SJCRH30 (cell line): ENCODE results near the gene OGN. TPM values are rescaled to one million over a fixed set of nuclear protein-coding genes. Genes with fewer than 3 reads are reported as not detected.

ENCODE experiments used
- DNase-seq, 2 experiments: peaks; one replicate each; pipeline ENCODE4 v3.0.0-alpha.2; 2015 to 2020
- H3K27ac ChIP-seq: fragments of 250-450 bp; sonication (Bioruptor Pico); 2 replicates; pipeline ENCODE4 v1.5.1; 2020; ENCODE audit warnings: mild to moderate bottlenecking, moderate library complexity
- H3K27me3 ChIP-seq: fragments of 250-450 bp; sonication (Bioruptor Pico); 2 replicates; pipeline ENCODE4 v1.5.1; 2020; ENCODE audit warnings: mild to moderate bottlenecking, moderate library complexity
- H3K36me3 ChIP-seq: fragments of 250-450 bp; sonication (Bioruptor Pico); 2 replicates; pipeline ENCODE4 v1.5.1; 2020; ENCODE audit warnings: mild to moderate bottlenecking, moderate library complexity
- H3K4me1 ChIP-seq: fragments of 250-450 bp; sonication (Bioruptor Pico); 2 replicates; pipeline ENCODE4 v1.5.1; 2020; ENCODE audit warnings: mild to moderate bottlenecking, moderate library complexity
- H3K4me3 ChIP-seq: fragments of 250-450 bp; sonication (Bioruptor Pico); 2 replicates; pipeline ENCODE4 v1.5.1; 2020; ENCODE audit warnings: mild to moderate bottlenecking, moderate library complexity
- H3K9me3 ChIP-seq: fragments of 250-450 bp; sonication (Bioruptor Pico); replicated peaks from 2 replicates; pipeline ENCODE4 v1.5.1; 2020; ENCODE audit warnings: mild to moderate bottlenecking, moderate library complexity
- total RNA-seq: library from RNA; depleted of rRNA; stranded (reverse); fragments of >200 nt; shearing (Covaris generic); gene quantifications from 2 replicates; pipeline ENCODE4 v1.2.3, GENCODE V29; 2014; rRNA removed

OGN gene, protein sequence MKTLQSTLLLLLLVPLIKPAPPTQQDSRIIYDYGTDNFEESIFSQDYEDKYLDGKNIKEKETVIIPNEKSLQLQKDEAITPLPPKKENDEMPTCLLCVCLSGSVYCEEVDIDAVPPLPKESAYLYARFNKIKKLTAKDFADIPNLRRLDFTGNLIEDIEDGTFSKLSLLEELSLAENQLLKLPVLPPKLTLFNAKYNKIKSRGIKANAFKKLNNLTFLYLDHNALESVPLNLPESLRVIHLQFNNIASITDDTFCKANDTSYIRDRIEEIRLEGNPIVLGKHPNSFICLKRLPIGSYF
- not detected in 2 replicates for total RNA-seq

DNA sequence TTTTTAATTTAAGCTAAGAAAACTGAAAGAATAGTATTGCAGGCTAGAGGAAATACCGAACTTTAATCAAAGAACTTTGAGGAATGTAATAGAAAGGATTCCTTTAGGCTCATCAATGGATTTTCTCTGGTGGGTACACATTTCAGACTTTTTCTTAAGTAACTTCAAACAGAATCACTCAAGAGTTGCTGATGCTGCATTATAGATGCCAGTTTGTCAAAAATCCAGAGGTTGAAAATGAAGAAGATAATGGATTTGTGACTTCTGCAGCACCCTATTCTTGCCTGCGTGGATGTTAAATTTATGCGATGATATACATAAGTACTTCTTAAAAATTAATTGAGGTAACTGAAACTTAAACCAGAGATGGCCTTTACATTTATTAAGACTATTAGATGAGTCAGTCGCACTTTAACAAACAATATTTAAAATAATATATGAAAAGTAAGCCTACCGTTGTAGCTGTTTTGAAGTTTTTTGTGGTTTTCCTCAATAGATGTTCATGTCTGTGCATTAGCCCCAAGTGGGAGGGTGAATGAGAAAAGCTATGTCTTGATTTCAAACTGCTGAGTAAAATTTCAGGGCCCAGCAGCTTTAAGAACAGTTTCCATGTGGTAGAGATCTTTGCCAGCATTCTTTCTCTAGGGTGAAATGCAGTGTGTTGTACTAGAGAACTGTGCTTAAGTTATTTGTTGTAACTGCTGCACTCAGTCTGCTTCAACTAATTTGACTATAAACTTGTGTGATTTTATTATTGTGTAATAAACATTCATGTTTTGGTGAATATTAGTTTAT lies at the start of gene OGN:
TSS of gene OGN (minus strand) at position 537 of the 795 bp plus-strand sequence. CDS start 1,171 bp downstream, outside the sequence.
- DNase-seq: no peak
- no peak within 1 kb of the TSS for H3K27ac ChIP-seq
- H3K4me3 ChIP-seq: no peak within 1 kb of the TSS

DNA sequence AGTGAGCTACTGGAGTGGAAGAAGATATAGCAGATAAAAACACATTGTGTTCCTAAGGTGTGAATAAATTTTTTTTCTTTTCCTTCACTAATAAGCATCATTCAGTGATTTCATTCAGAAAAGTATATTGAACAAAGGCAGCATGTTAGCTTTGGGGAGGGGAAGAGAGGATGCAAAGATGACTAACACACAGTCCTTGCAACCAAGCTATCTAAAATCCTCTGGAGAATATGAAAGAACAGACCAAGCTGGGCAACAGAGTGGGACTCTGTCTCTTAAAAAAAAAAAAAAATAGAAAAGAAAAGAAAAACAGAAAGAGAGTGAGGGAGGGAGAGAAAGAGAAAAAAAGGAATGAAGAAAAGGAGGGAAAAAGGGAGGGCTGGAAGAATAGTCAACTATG lies 42.2 kb upstream of the OGN start:
- H3K27ac ChIP-seq: no peak overlapping the region
- no peak for DNase-seq
- no peaks in the 10 kb centered on the region for H3K27me3 ChIP-seq
- no peaks in the 10 kb centered on the region for H3K36me3 ChIP-seq
- H3K4me1 ChIP-seq: no peaks in the 10 kb centered on the region
- H3K9me3 ChIP-seq: no peaks in the 10 kb centered on the region
- no peak overlapping the region for H3K4me3 ChIP-seq

More for the DNA sequence above, at the start of gene OGN:
- no peaks in the 10 kb centered on the region for H3K9me3 ChIP-seq
- no peaks in the 10 kb centered on the region for H3K4me1 ChIP-seq
- no peaks in the 10 kb centered on the region for H3K27me3 ChIP-seq
- H3K36me3 ChIP-seq: peaks cover 4% of the 10 kb centered on the region; the same call in 1 of the 2 replicates

DNA sequence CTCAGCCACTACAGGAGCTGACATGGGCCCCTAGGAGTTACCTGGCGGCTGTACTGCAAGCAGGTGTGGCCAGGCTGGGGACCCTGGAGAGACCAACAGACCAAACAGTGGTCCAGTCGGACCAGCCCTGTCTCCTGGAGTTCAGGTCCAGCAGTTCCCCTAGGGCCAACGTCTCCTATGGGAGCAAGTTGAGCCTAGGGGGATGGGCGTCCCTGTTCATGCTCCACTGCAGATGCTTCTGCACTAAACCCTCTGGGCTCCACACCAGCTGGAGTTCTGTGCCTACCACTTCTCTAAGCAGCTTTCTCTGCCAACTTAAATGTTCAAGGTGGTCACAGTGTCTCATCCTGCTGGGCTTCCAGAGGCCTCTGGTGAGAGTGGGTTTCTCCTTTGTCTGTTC lies 40.5 kb upstream of the OGN start:
- H3K36me3 ChIP-seq: no peaks in the 10 kb centered on the region
- H3K9me3 ChIP-seq: no peaks in the 10 kb centered on the region
- no peaks in the 10 kb centered on the region for H3K4me1 ChIP-seq
- H3K27me3 ChIP-seq: no peaks in the 10 kb centered on the region
- no peak overlapping the region for H3K4me3 ChIP-seq
- no peak overlapping the region for H3K27ac ChIP-seq
- no peak for DNase-seq

DNA sequence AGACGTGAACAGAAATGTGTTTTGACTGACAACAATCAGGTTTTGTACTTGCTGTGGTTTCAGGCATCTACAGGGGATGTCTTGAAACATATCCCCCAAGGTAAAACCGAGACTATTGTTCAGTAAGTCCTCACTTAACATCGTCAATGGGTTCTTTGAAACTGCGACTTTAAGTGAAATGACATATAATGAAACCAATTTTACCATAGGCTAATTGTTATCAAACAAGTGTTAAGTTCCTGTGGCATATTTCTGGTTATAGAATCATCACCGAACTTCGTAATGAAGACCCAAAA lies 36.3 kb upstream of the OGN start:
- H3K27me3 ChIP-seq: no peaks in the 10 kb centered on the region
- no peak overlapping the region for H3K4me3 ChIP-seq
- no peaks in the 10 kb centered on the region for H3K4me1 ChIP-seq
- no peaks in the 10 kb centered on the region for H3K36me3 ChIP-seq
- no peak overlapping the region for H3K27ac ChIP-seq
- no peak for DNase-seq
- H3K9me3 ChIP-seq: no peaks in the 10 kb centered on the region

DNA sequence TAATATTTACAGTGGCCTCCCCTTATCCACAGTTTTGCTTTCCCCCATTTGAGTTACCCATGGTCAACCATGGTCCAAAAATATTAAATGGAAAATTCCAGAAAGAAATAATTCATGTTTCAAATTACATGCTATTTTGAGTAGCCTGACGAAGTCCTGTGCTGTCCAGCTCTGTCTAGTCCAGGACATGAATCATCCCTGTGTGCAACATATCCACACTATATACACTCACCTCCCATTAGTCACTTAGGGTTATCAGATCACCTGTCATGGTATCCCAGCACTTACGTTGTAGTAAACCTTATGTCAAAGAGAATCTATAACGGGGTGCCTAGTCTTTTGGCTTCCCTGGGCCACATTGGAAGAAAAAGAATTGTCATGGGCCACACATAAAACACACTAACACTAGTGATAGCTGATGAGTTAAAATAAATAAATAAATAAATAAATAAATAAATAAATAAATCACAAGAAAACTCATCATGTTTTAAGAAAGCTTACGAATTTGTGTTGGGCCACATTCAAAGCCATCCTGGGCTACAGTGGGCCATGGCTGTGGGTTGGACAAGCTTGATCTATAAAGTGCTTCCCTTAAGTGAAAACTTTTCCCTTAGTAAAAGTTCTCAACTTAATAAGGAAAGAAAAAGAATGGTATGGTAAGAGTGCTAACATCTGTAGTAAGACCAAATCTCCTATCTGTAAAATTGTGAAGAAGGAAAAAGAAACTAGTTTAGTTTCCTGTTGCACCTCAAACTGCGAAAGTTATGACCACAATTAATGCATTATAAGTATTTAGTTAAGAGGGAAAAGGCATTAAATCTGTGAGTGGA lies 35.8 kb upstream of the OGN start:
- H3K27me3 ChIP-seq: no peaks in the 10 kb centered on the region
- no peak for DNase-seq
- H3K4me3 ChIP-seq: no peak overlapping the region
- H3K27ac ChIP-seq: no peak overlapping the region
- no peaks in the 10 kb centered on the region for H3K4me1 ChIP-seq
- H3K9me3 ChIP-seq: no peaks in the 10 kb centered on the region
- no peaks in the 10 kb centered on the region for H3K36me3 ChIP-seq

DNA sequence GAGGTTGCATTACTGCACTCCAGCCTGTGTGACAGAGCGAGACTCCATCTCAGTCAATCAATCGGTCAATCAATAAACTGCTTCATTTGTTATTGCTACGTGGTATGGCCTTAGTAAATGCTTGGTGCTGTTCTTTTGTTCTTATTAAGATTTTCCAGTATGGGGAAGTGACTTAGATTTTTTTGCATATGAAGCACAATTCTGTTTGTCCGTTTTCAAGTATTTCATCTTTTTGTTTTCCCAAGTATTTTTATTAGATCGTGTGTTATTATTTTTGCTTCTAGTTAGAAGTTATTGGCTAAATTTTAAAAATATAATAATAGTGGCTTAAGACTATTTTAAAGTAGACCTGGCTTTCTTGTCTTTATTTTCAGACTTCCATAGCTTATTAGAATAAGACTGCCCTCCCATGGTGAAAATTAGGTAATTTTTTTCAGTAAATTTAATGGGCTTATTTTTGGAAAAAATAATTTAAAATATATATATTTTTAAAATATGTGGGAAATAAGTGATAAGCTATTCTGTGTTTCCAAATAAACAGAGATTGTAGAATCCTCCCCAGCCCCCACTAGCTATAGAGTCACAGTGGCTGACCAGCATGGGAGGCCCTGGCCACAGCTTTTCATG lies 34.6 kb upstream of the OGN start:
- DNase-seq: no peak
- Histone ChIP-seq H3K4me1 (no peaks in the 10 kb centered on the region), H3K4me3 (no peak overlapping the region), H3K9me3 (no peaks in the 10 kb centered on the region), H3K27ac (no peak overlapping the region), H3K36me3 (no peaks in the 10 kb centered on the region), H3K27me3 (no peaks in the 10 kb centered on the region)

DNA sequence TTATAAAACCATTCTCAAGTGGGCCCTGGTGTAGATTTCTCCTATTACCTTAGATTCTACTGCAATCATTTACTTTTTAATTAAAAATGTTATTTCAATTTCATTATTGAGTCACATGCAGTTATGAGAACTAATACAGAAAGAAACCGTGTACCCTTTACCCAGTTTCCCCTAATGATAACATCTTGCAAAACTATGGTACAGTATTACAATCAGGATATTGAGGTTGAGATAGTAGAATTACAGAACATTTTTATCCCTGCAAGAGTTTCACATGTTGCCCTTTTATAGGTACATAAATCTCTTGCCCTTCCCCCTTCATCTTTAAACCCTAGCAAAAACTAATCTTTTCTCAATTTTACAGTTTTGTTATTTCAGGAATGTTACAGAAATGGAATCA lies 30.9 kb upstream of the OGN start:
- peaks cover 2% of the 10 kb centered on the region for H3K4me1 ChIP-seq
- H3K4me3 ChIP-seq: no peak overlapping the region

DNA sequence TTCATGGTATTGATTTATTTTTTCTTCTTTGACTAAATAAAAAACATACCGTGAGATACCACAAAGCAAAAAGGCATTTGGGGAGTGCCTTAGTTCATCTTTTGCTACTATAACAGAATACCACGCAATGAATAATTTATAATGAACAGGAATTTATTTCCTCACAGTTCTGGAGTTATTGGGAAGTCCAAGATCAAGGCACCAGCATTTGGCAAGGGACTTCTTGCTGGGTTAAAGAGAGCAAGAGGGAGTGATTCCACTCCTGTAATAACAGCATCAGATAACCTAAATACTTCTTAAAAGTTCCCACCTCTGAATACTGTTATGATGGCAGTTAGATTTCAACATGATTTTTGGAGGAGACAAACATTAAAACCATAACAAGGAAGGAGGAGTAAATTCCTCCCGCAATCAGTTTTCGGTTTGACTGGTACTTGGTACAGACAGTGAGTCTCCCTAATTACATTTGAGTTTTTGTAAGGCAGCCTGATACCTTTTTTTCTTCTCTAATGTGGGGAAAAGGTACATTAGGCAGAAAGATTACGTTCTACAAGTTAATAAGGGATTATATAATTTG lies 28.7 kb upstream of the OGN start:
- DNase-seq: no peak
- Histone ChIP-seq H3K27ac (no peak overlapping the region), H3K4me3 (no peak overlapping the region), H3K4me1 (peaks cover 9% of the 10 kb centered on the region), H3K9me3 (no peaks in the 10 kb centered on the region), H3K36me3 (no peaks in the 10 kb centered on the region), H3K27me3 (no peaks in the 10 kb centered on the region)

More for the DNA sequence above, 30.9 kb upstream of the OGN start:
- Histone ChIP-seq H3K27ac (no peak overlapping the region), H3K27me3 (no peaks in the 10 kb centered on the region), H3K9me3 (no peaks in the 10 kb centered on the region), H3K36me3 (no peaks in the 10 kb centered on the region)
- DNase-seq: no peak

DNA sequence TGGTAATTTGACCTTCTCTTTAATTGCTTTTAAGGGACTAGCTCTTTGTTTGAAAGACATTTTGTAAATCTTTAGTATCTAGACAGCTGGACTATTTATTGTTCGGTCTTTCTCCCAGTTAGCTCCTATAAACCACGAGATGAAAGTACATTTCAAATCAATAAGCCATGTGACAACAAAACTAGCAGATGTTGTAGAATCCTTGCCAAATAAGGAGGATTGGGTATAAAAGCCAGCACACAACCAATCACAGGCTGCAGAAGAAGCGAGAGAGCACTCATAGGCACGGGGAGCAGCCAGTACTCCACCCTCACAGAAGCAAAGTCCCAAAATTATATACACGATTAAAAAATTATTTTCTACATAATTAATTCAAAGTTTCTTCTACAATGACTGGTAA lies 28.0 kb upstream of the OGN start:
- DNase-seq: no peak
- Histone ChIP-seq H3K27ac (no peak overlapping the region), H3K27me3 (no peaks in the 10 kb centered on the region), H3K4me1 (peaks cover 9% of the 10 kb centered on the region), H3K4me3 (no peak overlapping the region), H3K9me3 (no peaks in the 10 kb centered on the region), H3K36me3 (no peaks in the 10 kb centered on the region)

DNA sequence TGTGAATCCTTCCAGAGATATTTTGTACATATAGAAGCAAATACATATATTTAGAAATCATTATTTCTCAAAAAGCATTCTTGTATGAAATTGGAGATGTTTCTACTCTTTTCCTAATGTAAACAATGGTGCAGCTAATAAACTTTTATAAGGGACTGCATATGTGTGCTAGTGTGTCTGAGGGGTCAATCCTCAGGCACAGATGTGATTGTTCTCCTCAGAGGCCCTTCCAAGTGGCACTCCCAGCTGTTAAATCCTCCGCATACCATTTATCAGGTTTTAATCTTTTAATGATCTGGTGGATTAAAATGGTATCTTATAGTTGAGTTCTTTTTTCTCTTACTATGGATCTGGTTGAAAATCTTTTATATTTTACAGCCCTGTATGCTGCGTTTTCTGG lies 25.5 kb upstream of the OGN start:
- peak; percentile 39 to 61 for DNase-seq
- Histone ChIP-seq H3K4me1 (peaks cover 19% of the 10 kb centered on the region), H3K9me3 (no peaks in the 10 kb centered on the region)

DNA sequence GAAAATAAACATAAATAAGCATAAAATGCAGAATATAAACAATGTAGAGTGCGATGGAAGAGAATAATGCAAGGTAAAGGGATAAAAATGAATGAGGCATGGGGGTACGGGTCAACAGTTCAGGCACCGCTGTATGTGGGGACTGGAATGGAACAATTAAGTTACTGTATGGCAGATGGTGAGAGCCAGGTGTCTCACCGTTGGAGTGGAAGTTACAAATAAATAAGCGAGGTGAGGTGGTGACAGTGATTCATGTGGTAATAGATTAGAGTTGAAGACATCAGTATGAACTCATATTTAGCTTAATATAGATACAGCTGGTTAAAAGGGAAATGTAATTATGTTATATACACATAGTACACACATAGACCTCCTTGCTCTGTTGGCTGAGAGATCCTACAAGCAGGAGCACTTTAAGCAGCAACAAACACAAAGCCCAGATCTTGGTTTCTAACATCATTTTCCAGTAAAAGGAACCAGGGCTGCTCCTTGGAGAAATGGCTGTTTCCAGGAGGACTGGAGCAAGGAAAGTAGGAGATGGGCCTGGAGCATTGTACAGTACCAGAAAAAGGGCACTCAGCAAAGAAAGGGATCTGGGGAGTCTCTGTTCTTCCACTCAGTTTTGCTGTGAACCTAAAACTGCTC lies 22.2 kb upstream of the OGN start:
- Histone ChIP-seq H3K9me3 (no peaks in the 10 kb centered on the region), H3K27ac (peak overlapping the region; percentile 40), H3K27me3 (no peaks in the 10 kb centered on the region), H3K4me1 (peaks cover 19% of the 10 kb centered on the region), H3K4me3 (no peak overlapping the region), H3K36me3 (no peaks in the 10 kb centered on the region)
- peak; percentile 52 to 73 for DNase-seq

More for the DNA sequence above, 25.5 kb upstream of the OGN start:
- H3K36me3 ChIP-seq: no peaks in the 10 kb centered on the region
- H3K27ac ChIP-seq: no peak overlapping the region
- no peaks in the 10 kb centered on the region for H3K27me3 ChIP-seq
- no peak overlapping the region for H3K4me3 ChIP-seq

DNA sequence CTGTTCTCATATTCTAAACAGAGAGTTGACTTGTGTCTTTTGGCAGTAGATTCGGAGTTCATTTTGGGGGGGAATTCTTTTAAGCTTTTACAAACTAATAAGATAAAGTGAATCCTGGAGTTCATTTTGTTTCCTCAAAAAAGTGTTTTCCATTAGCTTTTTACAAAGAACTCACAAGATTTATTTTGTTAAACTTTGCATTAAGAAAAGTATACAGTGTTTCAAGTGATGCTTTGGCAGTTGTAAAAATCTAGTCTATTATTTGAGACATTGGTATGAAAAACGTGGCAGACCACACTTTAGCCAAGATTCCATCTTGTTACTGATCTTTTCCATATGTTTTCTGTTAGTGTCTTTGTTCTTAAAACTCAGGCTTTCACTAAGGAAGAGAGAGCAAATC lies 21.1 kb upstream of the OGN start:
- H3K9me3 ChIP-seq: no peaks in the 10 kb centered on the region
- H3K36me3 ChIP-seq: no peaks in the 10 kb centered on the region
- H3K27me3 ChIP-seq: no peaks in the 10 kb centered on the region
- no peak overlapping the region for H3K4me3 ChIP-seq
- peaks cover 19% of the 10 kb centered on the region for H3K4me1 ChIP-seq
- peak in 1 of 2 experiments; percentile 18 for DNase-seq
- peak overlapping the region; percentile 40 for H3K27ac ChIP-seq

DNA sequence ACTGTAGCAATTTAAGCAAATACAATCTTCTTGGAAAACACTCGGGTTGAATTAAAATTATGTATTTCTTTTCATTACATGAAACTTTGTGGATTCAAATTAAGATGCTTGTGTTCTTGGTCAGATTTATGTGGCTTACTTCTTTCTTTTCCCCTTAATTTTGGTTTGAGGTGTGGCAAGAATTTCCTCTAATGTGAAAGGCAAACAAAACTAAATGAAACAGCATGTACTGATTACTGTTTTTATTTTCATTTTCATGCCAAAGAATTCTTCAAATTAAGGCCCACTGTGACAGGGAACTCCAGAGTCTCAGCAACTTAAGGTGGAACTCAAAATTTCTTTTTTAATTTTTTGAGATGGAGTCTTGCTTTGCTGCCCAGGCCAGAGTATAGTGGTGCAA lies 20.0 kb upstream of the OGN start, which contains the start of gene OMD:
TSS of gene OMD (minus strand) at position 132 of the 400 bp plus-strand sequence. CDS start 6,913 bp downstream, outside the sequence.
- Histone ChIP-seq H3K9me3 (no peaks in the 10 kb centered on the region), H3K4me1 (peaks cover 10% of the 10 kb centered on the region; the same call in 1 of the 2 replicates), H3K27ac (peak within 1 kb of the TSS; percentile 40; the same call in 1 of the 2 replicates), H3K4me3 (no peak within 1 kb of the TSS), H3K27me3 (no peaks in the 10 kb centered on the region), H3K36me3 (no peaks in the 10 kb centered on the region)
- no peak for DNase-seq

DNA sequence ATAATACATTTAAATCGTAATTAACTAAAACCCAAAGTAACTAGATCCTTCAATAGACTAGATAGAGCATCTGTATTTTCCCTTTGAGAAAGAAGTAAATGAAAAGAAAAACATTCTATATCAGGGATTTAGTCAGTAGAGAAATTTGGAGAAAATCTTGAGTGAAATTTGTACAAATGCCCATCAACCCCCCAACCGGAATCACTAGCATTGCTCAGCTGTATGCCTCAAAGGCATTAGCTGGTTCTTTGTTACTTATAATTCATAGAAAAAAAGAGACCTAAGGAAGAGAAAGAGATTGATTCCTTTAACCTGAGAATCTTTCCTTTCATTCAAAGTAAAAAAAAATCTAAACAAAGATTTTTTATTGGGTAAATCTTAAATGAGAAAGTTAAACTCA lies 19.2 kb upstream of the OGN start:
- Histone ChIP-seq H3K9me3 (no peaks in the 10 kb centered on the region), H3K4me3 (no peak overlapping the region), H3K4me1 (peaks cover 10% of the 10 kb centered on the region; the same call in 1 of the 2 replicates), H3K36me3 (no peaks in the 10 kb centered on the region), H3K27ac (no peak overlapping the region), H3K27me3 (no peaks in the 10 kb centered on the region)
- DNase-seq: no peak
